Left ventricle myocardium superior (tissue), 1 donor: ENCODE data around the gene NEIL3. TPM values are rescaled to one million over a fixed set of nuclear protein-coding genes. Genes with fewer than 3 reads are reported as not detected.

Experiments used
- ATAC-seq: fragments of 200-7000 bp; cut with Tn5 transposase; one replicate; pipeline ENCODE4 v1.9.1; 2020; ENCODE audit warnings: mild to moderate bottlenecking, moderate library complexity
- DNase-seq: peaks from one replicate; pipeline ENCODE4 v3.0.0-alpha.2; 2020
- intact Hi-C: fragments of 100-400 bp; cut with micrococcal nuclease; formaldehyde crosslinking; loops from one replicate; pipeline ENCODE4 v1.11.0; 2022
- total RNA-seq: library from RNA; stranded (reverse); fragmentation: NEBNext Ultra II Directional; extraction: Animal tissue kit (Norgen Biotek cat#: 25700); gene quantifications from one replicate; pipeline ENCODE4 v1.2.1, GENCODE V29; 2021
- donor health status: DM: no; HTN: yes; CAD: no; lungs with severe emphysema.

Gene NEIL3
- total RNA-seq, 1 donor from 2014 or later, result 0.10 TPM

- intact Hi-C loops, result no loop called here
- no peak for ATAC-seq
- DNase-seq, result no peak
Observed at GRCh38 chr4:177400030-177400429, 90.4 kb downstream of the NEIL3 start.

- DNase-seq (no peak), ATAC-seq (no peak)
- intact Hi-C loops, result no loop called here
Observed at GRCh38 chr4:177401658-177402273, 92.1 kb downstream of the NEIL3 start.

- no peak for ATAC-seq
- intact Hi-C loops, result no loop called here
- no peak for DNase-seq
Observed at GRCh38 chr4:177403746-177404145, 94.1 kb downstream of the NEIL3 start.

GRCh38 chr4:177404342-177404741 lies 94.7 kb downstream of the NEIL3 start:
- ATAC-seq (no peak), DNase-seq (no peak)
- intact Hi-C loops, result no loop called here

GRCh38 chr4:177404986-177405385 lies 95.3 kb downstream of the NEIL3 start:
- intact Hi-C loops, result no loop called here
- ATAC-seq (no peak), DNase-seq (no peak)

- intact Hi-C loops, result no loop called here
- DNase-seq (no peak), ATAC-seq (no peak)
Observed at GRCh38 chr4:177405508-177405907, 95.8 kb downstream of the NEIL3 start.

- no peak for ATAC-seq
- intact Hi-C loops, result no loop called here
- no peak for DNase-seq
Observed at GRCh38 chr4:177408023-177408422, 98.3 kb downstream of the NEIL3 start.

- DNase-seq (no peak), ATAC-seq (no peak)
- intact Hi-C loops, result no loop called here
Observed at GRCh38 chr4:177410566-177410965, 100.9 kb downstream of the NEIL3 start.

GRCh38 chr4:177411996-177412395 lies 102.3 kb downstream of the NEIL3 start:
- intact Hi-C loops, result no loop called here
- no peak for ATAC-seq
- no peak for DNase-seq

Other genes with a start within 250 kb of the NEIL3 start
- gene AGA, start 132.6 kb downstream of the NEIL3 start, total RNA-seq, result 7.3 TPM